Thyroid gland (tissue), 4 donors: ENCODE results near the gene TRAPPC6A.

ENCODE experiments used
- CTCF ChIP-seq, 6 experiments: fragments of 200-600 bp in 3 of 6; fragments of 450-650 bp in 3 of 6; sonication (generic) in 3 of 6; IDR thresholded peaks; one replicate each; pipeline ENCODE4 v1.5.1; 2016 to 2019; ENCODE audit warnings: antibody characterized with exemption in 6 of 6, mild to moderate bottlenecking in 2 of 6, inconsistent platforms in 1 of 6, moderate library complexity in 1 of 6
- POLR2A ChIP-seq, 2 donors: fragments of 450-650 bp; IDR thresholded peaks; one replicate each; pipeline ENCODE4 v1.6.1; 2017; ENCODE audit warnings: antibody characterized with exemption in 2 of 2, mild to moderate bottlenecking in 2 of 2, moderate library complexity in 1 of 2

- TF ChIP-seq CTCF (IDR thresholded peaks at IDR 0.05) (no peak), POLR2A (IDR thresholded peaks at IDR 0.05) (no peak)
Observed at GRCh38 chr19:45160870-45161737, 16.9 kb downstream of the TRAPPC6A start, which contains the start of gene NKPD1.
